PC-3 (cell line): ENCODE measurements around the gene AMIGO3. TPM values are rescaled to one million over a fixed set of nuclear protein-coding genes. Genes with fewer than 3 reads are reported as not detected.
"Not testable (repeated sequence)": the region's sequence is repeated elsewhere in the genome, so short reads cannot be mapped to it uniquely, and the experiment has no call there.

Experiments used
- ATAC-seq: fragments of 200-7000 bp; cut with Tn5 transposase; 2 replicates; pipeline ENCODE4 v1.9.1; 2020; ENCODE audit warnings: mild to moderate bottlenecking, moderate library complexity
- BruUV-seq: library from RNA; stranded (reverse); fragments of 400-500 nt; replicated peaks from 2 replicates; lab custom pipeline; 2021; lab: Mats Ljungman, UMichigan
- CTCF ChIA-PET: fragments of 300-600 bp; sonication (Branson Sonifier 250); formaldehyde crosslinking; loops from one replicate; lab custom pipeline; 2022; ENCODE audit warnings: antibody characterized with exemption; lab: Charles Lee
- POLR2A ChIA-PET: fragments of 300-600 bp; sonication (Branson Sonifier 250); formaldehyde crosslinking; loops from one replicate; lab custom pipeline; 2022; ENCODE audit warnings: antibody characterized with exemption; ENCODE audit not compliant: unreplicated experiment; lab: Charles Lee
- DNase-seq: peaks from one replicate; pipeline ENCODE4 v3.0.0-alpha.2; 2015
- H2AFZ ChIP-seq: fragments of 300-600 bp; sonication (generic); 2 replicates; pipeline ENCODE4 v1.6.0; 2016; ENCODE audit warnings: antibody characterized with exemption, low read length
- H3F3A ChIP-seq: fragments of 300-600 bp; sonication (generic); one replicate; pipeline ENCODE4 v1.6.0; 2017; ENCODE audit warnings: antibody characterized with exemption, low read length, control low read depth, mild to moderate bottlenecking; ENCODE audit not compliant: unreplicated experiment
- H3K27ac ChIP-seq: fragments of 300-600 bp; sonication (generic); 2 replicates; pipeline ENCODE4 v1.5.1; 2016; ENCODE audit warnings: mild to moderate bottlenecking, low read length
- H3K27me3 ChIP-seq: fragments of 300-600 bp; sonication (generic); 2 replicates; pipeline ENCODE4 v1.6.1; 2016; ENCODE audit warnings: low read length, mixed read lengths
- H3K36me3 ChIP-seq: fragments of 300-600 bp; sonication (generic); 2 replicates; pipeline ENCODE4 v1.6.1; 2016; ENCODE audit warnings: low read depth, mixed run types, low read length, mixed read lengths
- H3K4me1 ChIP-seq: fragments of 300-600 bp; sonication (generic); 2 replicates; pipeline ENCODE4 v1.5.1; 2016; ENCODE audit warnings: low read length; ENCODE audit not compliant: insufficient read depth
- H3K4me2 ChIP-seq: fragments of 300-600 bp; sonication (generic); 2 replicates; pipeline ENCODE4 v1.6.0; 2016; ENCODE audit warnings: low read length
- H3K4me3 ChIP-seq: fragments of 300-600 bp; sonication (generic); 2 replicates; pipeline ENCODE4 v1.5.1; 2016; ENCODE audit warnings: mild to moderate bottlenecking, low read length, mixed read lengths
- H3K79me2 ChIP-seq: fragments of 300-600 bp; sonication (generic); 2 replicates; pipeline ENCODE4 v1.6.1; 2017; ENCODE audit warnings: low read length, mixed read lengths
- H3K9ac ChIP-seq: fragments of 300-600 bp; sonication (generic); 2 replicates; pipeline ENCODE4 v1.6.0; 2016; ENCODE audit warnings: mild to moderate bottlenecking, low read length
- H3K9me2 ChIP-seq: fragments of 300-600 bp; sonication (generic); replicated peaks from 2 replicates; pipeline ENCODE4 v1.6.1; 2016; ENCODE audit warnings: mixed run types, low read length, mixed read lengths
- H3K9me3 ChIP-seq: fragments of 300-600 bp; sonication (generic); 2 replicates; pipeline ENCODE4 v1.6.1; 2016; ENCODE audit warnings: low read length, mixed read lengths
- H4K20me1 ChIP-seq: fragments of 300-600 bp; sonication (generic); 2 replicates; pipeline ENCODE4 v1.6.1; 2016; ENCODE audit warnings: low read length, mixed read lengths
- EZH2 ChIP-seq: fragments of 300-600 bp; sonication (generic); IDR thresholded peaks from one replicate; pipeline ENCODE4 v1.6.1; 2017; ENCODE audit warnings: antibody characterized with exemption, mild to moderate bottlenecking, low read length; ENCODE audit not compliant: unreplicated experiment
- EZH2phosphoT487 ChIP-seq: fragments of 300-600 bp; sonication (generic); IDR thresholded peaks from 2 replicates; pipeline ENCODE4 v1.6.1; 2018; ENCODE audit warnings: mild to moderate bottlenecking, antibody characterized with exemption, low read length, borderline replicate concordance
- intact Hi-C: fragments of 100-400 bp; cut with micrococcal nuclease; formaldehyde crosslinking; loops from 2 replicates; pipeline ENCODE4 v1.9.0; 2023
- total RNA-seq: library from RNA; depleted of rRNA; stranded (reverse); fragments of >200 nt; gene quantifications from 2 replicates; pipeline ENCODE4 v1.2.3, GENCODE V29; 2014
- TF ChIP-seq, protein P1 (sequence below): fragments of 300-600 bp; sonication (generic); conservative IDR thresholded peaks from 2 replicates; pipeline ENCODE4 v1.5.1; 2017; ENCODE audit warnings: antibody characterized with exemption, low read depth, mild to moderate bottlenecking, low read length

AMIGO3 gene
- total RNA-seq, 1 experiment from 2014 or later: 1.8 TPM

DNA sequence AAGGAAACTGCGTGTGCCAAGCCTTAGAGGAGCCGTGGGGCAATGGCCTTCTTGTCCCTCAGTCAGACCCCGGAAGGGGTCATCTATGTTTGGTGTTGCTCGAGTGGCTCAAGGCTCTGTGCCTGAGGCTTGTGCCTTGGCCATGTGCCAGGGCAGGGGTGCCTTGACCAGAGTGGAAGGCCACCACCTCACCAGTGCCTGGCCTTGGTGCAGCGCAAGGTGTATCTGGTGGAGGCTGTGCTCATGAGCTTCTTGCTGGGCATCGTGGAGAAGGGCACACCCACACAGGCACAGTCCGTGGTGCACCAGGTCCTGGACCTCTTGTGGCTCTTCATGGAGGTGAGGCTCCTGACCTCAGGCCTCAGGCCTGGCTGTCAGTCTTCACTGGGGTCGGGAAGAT lies 19.5 kb downstream of the AMIGO3 start:
- H3K79me2 ChIP-seq: no peaks in the 10 kb centered on the region
- ChIA-PET POLR2A (no interaction called here), CTCF (no interaction called here)
- BruUV-seq: no TSS peak
- H3K27me3 ChIP-seq: no peaks in the 10 kb centered on the region
- ATAC-seq: no peak
- no peak overlapping the region for H3K4me3 ChIP-seq
- H3F3A ChIP-seq: no peaks in the 10 kb centered on the region
- no peak for DNase-seq
- H3K9me2 ChIP-seq: no peaks in the 10 kb centered on the region
- H3K9ac ChIP-seq: no peak overlapping the region
- no peaks in the 10 kb centered on the region for H3K4me1 ChIP-seq
- intact Hi-C loops: no loop called here
- no peaks in the 10 kb centered on the region for H3K9me3 ChIP-seq
- H3K4me2 ChIP-seq: no peak overlapping the region
- peaks cover 3% of the 10 kb centered on the region; the same call in 1 of the 2 replicates for H3K36me3 ChIP-seq
- no peak overlapping the region for H2AFZ ChIP-seq
- TF ChIP-seq, protein P1, sequence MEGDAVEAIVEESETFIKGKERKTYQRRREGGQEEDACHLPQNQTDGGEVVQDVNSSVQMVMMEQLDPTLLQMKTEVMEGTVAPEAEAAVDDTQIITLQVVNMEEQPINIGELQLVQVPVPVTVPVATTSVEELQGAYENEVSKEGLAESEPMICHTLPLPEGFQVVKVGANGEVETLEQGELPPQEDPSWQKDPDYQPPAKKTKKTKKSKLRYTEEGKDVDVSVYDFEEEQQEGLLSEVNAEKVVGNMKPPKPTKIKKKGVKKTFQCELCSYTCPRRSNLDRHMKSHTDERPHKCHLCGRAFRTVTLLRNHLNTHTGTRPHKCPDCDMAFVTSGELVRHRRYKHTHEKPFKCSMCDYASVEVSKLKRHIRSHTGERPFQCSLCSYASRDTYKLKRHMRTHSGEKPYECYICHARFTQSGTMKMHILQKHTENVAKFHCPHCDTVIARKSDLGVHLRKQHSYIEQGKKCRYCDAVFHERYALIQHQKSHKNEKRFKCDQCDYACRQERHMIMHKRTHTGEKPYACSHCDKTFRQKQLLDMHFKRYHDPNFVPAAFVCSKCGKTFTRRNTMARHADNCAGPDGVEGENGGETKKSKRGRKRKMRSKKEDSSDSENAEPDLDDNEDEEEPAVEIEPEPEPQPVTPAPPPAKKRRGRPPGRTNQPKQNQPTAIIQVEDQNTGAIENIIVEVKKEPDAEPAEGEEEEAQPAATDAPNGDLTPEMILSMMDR: no peak
- no peaks in the 10 kb centered on the region for H4K20me1 ChIP-seq
- no peak overlapping the region for H3K27ac ChIP-seq

DNA sequence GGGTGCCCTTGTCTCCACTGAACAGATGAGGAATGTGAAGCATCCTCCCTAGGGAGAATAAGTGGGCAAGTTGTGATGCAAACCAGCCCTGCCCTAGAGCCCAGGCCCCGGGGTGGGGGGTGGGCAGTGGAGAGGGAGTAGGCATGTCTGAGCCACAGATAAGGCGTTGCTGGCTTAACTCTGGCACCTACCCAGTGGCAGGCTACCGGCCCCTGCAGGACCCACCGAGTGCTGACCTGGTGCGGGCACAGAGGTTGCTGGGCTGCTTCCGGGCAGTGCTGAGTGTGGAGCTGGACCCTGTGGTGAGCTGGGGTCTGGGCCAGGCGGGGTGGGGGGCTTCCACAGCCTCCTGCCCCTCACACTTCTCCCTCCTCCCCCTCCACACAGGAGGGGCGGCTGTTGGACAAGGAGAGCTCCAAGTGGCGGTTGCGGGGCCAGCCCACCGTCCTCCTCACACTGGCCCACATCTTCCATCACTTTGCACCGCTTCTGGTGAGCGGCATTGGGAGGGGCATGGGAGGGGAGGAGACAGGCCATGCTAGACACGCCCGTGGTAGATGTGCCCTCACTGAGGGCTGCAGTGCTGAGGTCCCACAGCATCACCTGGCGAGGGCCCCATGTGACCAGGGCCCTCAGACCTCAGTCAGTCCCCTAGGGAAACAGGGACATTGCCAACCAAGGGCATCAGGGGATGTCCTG lies 20.1 kb downstream of the AMIGO3 start:
- no peaks in the 10 kb centered on the region for H3K79me2 ChIP-seq
- H2AFZ ChIP-seq: no peak overlapping the region
- POLR2A ChIA-PET: no interaction called here
- no peak overlapping the region for H3K9ac ChIP-seq
- H3K9me2 ChIP-seq: no peaks in the 10 kb centered on the region
- BruUV-seq: no TSS peak
- no peaks in the 10 kb centered on the region for H3K27me3 ChIP-seq
- CTCF ChIA-PET: no interaction called here
- H3K4me3 ChIP-seq: no peak overlapping the region
- no peaks in the 10 kb centered on the region; the same call in 1 of the 2 replicates for H3K36me3 ChIP-seq
- ATAC-seq (no peak), DNase-seq (no peak)
- no peaks in the 10 kb centered on the region for H3F3A ChIP-seq
- no peak overlapping the region for H3K4me2 ChIP-seq
- TF ChIP-seq EZH2phosphoT487: no peak
- TF ChIP-seq EZH2: no peak
- TF ChIP-seq, protein P1: no peak
- H4K20me1 ChIP-seq: no peaks in the 10 kb centered on the region
- no peaks in the 10 kb centered on the region for H3K4me1 ChIP-seq
- no peak overlapping the region for H3K27ac ChIP-seq
- no peaks in the 10 kb centered on the region for H3K9me3 ChIP-seq
- intact Hi-C loops: no loop called here

DNA sequence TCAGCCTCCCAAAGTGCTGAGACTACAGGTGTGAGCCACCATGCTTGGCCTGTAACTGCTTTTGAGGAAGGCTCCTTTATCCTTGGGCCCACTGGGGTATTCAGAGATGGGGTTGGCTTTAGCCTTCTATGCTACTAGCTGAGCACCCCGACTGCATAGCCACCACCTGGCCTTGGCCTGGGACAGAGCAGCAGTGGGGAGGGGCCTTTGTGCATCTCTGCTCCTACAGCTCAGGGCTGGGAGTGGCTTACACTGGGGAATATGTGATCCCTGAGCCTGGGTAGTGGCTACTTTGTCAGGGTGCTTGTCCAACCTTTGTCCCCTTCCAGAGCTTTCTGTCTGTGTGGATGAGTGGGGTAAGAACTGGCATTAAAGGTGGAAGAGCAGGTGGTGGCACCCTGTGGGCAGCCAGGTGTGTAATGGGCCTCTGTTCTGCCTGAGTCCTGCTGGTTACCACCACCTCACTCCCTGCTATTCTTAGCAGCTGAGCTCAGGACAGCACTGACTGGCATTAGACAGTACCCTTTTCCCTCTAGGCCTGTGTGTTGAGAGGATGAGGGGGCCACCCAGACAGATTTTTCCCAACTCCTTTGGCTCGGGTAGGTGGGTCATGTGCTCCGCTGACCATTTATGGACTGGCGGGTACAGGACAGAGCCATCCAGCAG lies 24.0 kb downstream of the AMIGO3 start:
- CTCF ChIA-PET: not testable (repeated sequence)

DNA sequence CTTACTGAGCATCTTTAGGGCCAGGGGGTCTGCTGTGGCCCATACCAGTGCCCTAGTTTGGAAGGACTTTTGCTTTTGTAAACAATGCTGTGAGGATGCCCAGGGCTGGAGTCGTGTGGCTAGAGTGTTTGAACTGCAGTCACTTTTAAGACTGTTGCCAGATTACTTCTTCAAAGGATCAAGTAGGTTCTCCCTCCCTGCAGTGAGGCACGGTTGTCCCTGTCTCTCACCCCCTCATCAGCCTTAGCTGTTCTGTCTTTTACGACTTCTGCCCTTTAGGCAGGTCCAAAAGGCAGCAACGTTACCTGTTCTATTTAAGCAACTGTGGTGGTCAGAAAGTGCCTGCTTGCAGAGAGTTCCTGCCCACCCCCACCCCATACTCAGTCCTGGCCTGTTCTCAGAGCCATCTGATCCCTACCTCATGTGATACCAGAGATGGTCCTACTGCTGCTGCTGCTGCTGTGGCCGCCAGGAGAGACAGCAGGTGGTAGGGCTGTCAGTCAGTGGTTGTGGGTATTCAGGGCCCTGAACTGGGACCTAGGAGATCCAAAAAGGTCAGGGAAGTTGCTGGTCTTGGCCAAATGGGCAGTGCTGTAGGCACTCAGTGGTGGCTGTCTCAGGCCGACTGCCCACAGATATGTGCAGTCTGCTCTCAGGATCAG lies 24.9 kb downstream of the AMIGO3 start:
- POLR2A ChIA-PET, H4K20me1 ChIP-seq, CTCF ChIA-PET, H3K9me3 ChIP-seq, BruUV-seq, ATAC-seq, H3K4me2 ChIP-seq, H3K9ac ChIP-seq, H3K36me3 ChIP-seq, H3K4me1 ChIP-seq, H2AFZ ChIP-seq, H3K27me3 ChIP-seq, H3K9me2 ChIP-seq, H3K4me3 ChIP-seq, DNase-seq, H3F3A ChIP-seq, intact Hi-C loops, H3K27ac ChIP-seq: not testable (repeated sequence)
- H3K79me2 ChIP-seq: peaks cover 24% of the 10 kb centered on the region

More for the DNA sequence above, 24.0 kb downstream of the AMIGO3 start:
- H3F3A ChIP-seq, H3K27me3 ChIP-seq, H3K9ac ChIP-seq, intact Hi-C loops, BruUV-seq, H3K9me3 ChIP-seq, H3K9me2 ChIP-seq, H2AFZ ChIP-seq, H4K20me1 ChIP-seq, DNase-seq, H3K4me2 ChIP-seq, H3K36me3 ChIP-seq, ATAC-seq, H3K4me3 ChIP-seq, POLR2A ChIA-PET, H3K27ac ChIP-seq, H3K4me1 ChIP-seq: not testable (repeated sequence)
- peaks cover 15% of the 10 kb centered on the region; the same call in 1 of the 2 replicates for H3K79me2 ChIP-seq

DNA sequence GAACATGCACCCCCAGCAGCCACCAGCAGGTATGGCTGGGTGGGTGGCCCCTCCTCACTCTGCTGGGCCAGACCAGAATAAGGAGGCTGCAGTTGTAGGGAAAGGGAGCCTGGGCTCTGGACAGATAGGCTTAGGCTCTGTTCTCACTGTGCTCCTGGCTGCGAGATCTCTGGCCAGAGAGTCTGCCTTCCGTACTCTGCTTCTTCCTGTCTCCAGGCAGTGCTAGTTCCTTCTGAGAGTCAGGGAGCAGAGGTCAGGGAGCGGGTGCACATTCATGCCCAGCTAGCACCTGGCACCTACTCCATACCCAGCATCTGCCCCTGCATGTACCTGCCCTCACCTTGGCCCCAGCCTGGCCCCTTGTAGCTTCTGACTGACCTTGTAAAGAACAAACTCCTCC lies 28.0 kb downstream of the AMIGO3 start:
- H3K27ac ChIP-seq, H3K9ac ChIP-seq, H3K4me3 ChIP-seq, H3K36me3 ChIP-seq, BruUV-seq, H3K9me2 ChIP-seq, H3F3A ChIP-seq, H3K27me3 ChIP-seq, DNase-seq, H4K20me1 ChIP-seq, POLR2A ChIA-PET, H2AFZ ChIP-seq, ATAC-seq, CTCF ChIA-PET, H3K4me2 ChIP-seq, H3K4me1 ChIP-seq, intact Hi-C loops, H3K9me3 ChIP-seq: not testable (repeated sequence)
- peaks cover 25% of the 10 kb centered on the region for H3K79me2 ChIP-seq
